Umbilical cord (tissue), 2 donors: ENCODE data around the gene SCYGR3. TPM values are rescaled to one million over a fixed set of nuclear protein-coding genes. Genes with fewer than 3 reads are reported as not detected.
A peak's percentile ranks its signal among the peaks of the same experiment; 100 is the strongest.
"Not testable (repeated sequence)": the region's sequence is repeated elsewhere in the genome, so short reads cannot be mapped to it uniquely, and the experiment has no call there.

Experiments
- DNase-seq: peaks from one replicate; pipeline ENCODE4 v3.0.0-alpha.2; 2015; ENCODE audit warnings: low spot score
- total RNA-seq: library from RNA; depleted of rRNA; stranded (reverse); fragments of >200 nt; gene quantifications from one replicate; pipeline ENCODE4 v1.2.3, GENCODE V29; 2014; ENCODE audit warnings: low replicate concordance; ENCODE audit not compliant: insufficient read depth

Gene SCYGR3
- total RNA-seq, 1 donor from 2014 or later = not detected

DNA sequence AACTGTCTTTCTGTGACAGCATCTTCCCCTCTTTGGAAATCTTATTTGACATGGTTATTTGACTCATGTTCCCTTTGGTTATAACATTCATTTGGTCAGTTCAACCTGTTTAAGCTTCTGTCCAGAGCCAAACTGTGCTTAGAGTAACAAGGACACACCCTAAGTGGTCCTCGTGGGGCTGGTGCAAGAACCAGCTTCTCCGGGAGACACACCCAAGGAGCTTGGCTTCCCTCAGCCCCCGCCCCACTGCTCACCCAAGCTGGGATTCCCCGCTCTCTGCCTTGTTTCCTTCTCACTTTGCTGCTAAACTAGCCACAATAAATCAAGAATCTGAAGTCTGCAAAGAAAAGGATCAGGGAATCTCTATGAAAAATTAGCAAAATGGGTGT lies 1.4 kb downstream of the SCYGR3 start:
- DNase-seq = no peak

DNA sequence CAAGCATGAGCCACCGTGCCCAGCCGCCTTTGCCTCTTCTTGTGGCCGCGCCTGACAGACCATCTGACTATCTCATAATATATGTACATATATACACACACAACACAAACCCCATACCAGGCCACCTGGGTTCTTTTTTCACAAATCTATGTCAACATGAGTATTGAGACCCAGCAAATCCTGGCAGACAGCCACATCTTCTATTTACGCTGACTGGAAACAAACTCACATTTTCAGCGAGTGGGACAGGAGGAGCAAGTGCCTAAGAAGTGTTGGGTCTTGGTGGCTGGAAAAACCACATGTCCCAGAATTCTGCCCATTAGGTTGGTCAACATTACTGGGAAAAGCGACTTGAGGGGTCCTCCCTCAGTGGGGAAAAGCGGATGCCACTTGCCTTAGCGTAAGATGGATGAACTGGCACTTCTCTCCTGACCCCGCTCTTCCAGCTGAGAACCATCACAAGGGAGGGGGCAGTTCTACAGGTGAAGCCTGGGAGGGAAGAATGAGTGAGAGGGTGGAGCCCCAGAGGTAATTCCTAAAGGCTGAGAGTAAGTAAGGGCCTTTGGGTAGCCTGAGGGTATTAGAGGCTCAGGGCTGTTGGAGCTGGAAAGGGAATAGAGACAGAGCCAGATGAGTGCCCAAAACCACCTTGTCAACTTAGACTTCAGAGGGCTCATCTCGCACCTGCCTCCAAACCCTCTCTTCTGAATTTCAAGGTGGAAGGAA lies 1.9 kb downstream of the SCYGR3 start:
- no peak for DNase-seq

DNA sequence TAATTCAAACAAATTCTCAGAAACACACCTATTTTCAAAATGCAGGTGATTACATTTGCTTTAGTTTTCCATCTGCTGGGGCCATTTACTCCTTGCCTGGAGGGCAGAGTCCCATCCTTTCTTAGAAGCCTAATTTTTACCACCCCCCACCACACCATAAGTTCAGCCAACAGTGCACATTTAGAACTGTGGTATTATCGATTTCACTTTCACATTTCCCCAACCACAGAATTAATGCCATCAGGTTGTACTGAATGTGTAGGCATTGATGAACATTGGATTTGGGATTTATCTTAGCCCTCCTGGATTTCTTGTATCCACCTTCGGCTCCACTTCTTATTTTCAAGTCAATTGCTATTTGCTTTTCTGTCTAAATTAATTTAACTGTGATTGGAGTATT lies 4.5 kb downstream of the SCYGR3 start:
- no peak for DNase-seq

DNA sequence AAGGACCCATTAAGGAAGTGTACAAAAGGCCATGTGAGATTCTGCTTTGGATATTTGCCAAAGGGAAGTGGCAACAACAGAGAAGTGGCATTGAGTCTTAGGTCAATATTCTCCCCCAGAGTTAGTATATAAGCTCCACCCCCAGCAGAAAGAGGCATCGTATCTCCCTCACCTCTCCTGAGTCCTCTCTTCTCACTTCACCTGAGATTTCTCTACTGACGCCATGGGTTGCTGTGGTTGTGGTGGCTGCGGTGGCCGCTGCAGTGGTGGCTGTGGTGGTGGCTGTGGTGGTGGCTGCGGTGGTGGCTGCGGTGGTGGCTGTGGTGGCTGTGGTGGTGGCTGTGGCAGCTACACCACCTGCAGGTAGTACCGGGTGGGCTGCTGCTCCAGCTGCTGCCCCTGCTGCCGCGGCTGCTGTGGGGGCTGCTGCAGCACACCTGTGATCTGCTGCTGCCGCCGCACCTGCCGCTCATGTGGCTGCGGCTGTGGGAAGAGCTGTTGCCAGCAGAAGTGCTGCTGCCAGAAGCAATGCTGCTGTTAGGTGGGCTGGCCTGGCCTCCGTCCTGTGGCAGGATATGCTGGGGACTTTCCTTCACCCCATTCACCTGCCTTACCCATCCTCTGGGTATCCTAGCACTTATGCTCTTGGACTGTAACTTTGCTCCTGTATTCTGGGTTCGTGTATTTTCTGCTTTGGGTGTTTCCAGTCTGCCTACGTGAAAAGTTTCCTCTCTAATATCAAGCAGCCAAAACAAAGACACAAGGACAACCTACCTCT lies 5.9 kb downstream of the SCYGR3 start:
- peak; percentile 23 for DNase-seq

DNA sequence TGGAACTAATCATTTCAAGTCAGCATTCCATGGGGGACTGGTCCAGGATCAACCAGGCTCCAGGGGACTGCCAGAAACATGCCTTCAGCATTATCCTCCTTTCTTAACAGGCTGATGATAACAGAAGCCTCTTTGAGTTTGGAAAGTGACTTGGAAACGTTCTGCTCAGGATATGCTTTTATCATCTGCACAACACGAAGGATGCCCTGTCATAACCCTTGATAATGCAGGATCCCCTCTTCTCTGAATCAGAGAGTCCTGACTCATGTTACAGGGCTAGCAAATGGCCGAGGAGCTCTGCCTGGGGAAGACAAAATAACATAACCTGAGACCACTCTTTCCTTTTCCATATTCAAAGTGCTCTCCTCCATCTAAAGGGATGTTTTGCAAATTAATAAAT lies 6.7 kb downstream of the SCYGR3 start:
- DNase-seq = peak; percentile 86

DNA sequence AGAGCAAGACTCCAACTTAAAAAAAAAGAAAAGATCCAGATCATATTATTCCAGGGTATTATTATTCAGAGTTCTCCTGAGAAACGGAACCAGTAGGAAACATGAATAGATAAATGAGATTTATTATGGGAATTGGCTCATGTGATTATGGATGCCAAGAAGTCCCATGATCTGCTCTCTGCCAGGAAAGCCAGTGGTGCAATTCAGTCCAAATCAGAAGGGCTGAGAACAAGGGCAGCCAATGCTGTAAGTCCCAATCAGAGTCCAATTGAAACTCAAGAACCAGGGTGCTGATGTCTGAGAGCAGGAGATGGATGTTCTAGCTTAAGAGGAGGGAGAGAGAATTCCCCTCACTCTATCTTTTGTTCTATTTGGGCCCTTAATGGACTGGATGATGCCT lies 8.2 kb downstream of the SCYGR3 start:
- DNase-seq = no peak

DNA sequence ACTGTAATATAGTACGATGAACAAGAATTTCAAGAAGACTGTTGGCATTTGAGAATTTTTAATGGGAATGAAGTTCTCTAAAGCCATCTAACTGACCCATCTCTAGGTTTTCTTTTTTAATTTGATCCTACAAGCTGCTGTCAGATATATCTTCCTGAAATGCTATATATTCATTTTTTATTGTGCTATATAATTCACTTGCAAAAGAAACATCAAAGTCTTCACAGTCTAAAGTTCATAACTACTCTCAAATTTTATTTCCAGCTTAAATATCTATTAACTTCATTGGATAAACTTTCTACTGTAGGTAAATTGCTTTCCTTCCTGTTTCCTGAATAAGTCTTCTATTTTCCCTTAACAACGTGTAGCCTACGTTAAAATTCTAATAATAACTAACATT lies 12.3 kb downstream of the SCYGR3 start:
- DNase-seq = no peak

DNA sequence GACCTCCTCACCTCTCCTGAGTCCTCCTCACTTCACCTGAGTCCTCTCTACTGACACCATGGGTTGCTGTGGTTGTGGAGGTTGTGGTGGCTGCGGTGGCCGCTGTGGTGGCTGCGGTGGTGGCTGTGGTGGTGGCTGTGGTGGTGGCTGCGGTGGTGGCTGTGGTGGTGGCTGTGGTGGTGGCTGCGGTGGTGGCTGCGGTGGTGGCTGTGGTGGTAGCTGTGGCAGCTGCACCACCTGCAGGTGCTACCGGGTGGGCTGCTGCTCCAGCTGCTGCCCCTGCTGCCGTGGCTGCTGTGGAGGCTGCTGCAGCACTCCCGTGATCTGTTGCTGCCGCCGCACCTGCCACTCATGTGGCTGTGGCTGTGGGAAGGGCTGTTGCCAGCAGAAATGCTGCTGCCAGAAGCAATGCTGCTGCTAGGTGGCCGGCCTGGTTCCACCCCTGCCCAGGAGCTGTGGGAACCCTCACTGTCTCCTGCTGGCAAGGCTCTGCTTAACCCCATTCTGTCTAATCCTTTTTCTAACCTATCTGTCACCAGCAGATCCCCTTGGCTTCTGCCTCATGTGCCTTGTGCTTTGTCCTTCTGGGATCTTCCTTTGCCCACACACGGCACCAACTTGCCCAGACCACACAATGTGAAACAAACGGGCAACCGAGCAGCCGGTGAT lies 15.7 kb downstream of the SCYGR3 start, which contains the start of gene SCYGR2:
SCYGR2 (plus strand) TSS at position 59 of the 669 bp plus-strand sequence; CDS start at position 59, 0 bp downstream.
- not testable (repeated sequence) for DNase-seq

DNA sequence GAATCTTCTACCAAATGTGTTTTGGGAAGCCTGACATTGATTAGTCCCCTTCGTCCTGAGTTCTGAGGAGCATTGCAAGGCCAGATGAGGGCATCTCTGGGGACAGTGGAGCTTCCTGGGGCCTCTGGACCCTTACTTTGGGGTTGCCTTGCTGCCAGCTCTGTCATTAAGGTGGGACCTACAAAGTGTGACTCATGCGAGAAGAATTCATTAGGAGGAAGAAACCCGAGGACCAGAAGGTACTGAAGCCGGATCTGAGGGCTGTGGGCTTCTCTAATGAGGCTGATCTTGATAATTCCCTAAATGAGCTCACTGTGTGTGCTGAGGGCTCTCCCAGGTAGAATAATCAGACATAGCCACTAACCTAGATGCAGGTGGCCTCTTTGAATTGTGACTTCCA lies 16.6 kb downstream of the SCYGR3 start:
- DNase-seq = no peak

DNA sequence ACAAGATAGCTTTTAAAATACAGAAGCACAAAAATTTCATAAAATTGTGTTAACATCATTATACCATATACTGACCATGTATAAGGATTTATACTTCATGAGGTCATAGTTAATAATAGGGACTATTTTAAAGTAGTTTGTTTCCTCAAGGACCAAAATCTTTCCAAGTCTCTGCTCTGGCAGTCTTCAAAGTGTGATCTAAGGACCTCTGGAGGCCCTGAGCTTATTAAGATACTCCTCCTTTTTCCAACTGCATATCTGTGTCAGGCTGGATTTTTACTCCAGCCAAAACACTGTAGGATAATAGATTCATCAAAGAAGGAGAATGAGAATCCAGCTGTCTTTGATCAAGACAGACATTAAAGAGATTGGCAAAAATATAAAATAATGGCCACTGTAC lies 17.6 kb downstream of the SCYGR3 start:
- peak; percentile 88 for DNase-seq

DNA sequence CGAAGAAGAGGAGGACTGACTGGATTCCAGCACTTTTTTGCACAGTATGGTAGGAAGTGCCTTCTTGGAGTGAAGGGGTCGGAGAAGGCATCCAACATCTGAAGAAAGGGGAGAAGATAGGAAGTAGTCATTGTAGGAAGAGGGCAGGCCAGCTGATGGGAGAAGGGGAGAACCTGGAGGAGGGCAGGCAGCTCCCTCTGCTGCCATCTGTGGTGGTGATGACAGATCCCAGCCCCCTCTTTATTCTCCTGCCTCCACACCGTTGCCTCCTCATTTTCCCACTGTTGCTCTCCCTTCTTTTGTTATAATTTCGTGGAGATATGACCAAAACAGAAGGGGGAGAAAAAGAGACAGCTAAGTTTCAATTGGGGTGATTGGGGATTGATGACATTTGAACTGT lies 18.8 kb downstream of the SCYGR3 start:
- no peak for DNase-seq

DNA sequence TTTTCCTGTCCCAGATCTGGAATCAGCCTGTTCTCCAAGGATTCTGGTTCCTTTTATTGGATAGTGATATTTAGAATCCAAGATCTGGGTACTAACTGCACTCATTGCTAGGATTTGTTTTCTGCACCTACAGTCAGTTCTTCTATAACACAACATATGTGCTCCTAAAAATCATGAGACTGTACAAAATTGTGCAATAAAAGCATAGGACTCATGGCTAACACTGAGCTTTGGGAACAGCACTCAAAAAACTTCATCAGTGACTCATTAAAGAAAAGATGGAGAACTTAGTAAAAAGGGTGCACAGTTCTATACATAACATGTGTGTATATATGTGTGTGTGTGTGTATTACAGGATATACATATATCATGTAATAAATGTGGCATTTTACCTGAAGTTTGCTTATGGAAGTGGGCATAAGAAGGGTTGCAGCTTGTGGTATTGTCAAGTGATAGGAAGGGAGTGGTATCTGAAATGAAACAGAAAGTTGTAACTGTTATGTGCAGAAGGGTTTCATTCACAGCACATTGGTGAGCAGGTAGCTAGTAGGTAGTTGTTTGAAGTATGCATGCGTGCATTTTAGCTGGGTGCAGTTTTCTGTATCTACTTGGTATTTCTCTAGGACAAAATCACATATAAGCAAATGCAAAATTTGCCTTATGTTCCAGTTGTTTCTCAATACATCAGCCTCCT lies 21.8 kb downstream of the SCYGR3 start:
- no peak for DNase-seq

DNA sequence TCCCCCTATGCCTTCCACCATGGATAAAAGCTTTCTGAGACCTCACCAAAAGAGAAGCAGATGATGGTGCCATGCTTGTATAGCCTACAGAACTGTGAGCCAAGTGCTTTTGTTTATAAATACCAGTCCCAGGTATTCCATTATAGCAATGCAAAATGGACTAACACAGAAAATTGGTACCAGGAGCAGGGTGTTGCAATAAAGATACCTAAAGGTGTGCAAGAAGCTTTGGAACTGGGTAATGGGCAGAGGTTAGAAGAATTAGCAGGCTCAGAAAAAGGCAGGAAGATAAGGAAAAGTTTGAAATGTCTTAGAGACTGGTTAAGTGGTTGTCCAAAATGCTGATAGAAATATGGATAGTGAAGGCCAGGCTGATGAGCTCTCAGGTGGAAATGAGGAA lies 32.3 kb downstream of the SCYGR3 start:
- no peak for DNase-seq

DNA sequence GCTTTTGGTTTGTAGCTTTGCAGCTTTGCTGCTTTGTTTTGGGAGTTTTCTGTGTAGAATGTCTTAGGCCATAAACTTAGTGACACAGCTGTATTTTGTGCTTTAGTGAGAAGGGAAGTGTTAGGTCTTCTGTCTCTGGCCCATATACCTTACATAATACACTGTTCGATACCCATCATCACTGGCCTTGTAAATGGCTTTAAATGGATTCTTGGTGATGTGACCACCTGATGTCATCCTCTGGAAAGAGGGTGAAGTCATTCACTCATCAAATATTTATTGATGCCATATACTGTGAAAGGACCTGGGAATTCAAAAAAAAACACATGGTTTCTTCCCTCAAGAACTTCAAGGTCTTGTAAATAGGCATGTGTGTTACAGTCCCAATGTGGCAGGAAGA lies 34.8 kb downstream of the SCYGR3 start:
- no peak for DNase-seq

DNA sequence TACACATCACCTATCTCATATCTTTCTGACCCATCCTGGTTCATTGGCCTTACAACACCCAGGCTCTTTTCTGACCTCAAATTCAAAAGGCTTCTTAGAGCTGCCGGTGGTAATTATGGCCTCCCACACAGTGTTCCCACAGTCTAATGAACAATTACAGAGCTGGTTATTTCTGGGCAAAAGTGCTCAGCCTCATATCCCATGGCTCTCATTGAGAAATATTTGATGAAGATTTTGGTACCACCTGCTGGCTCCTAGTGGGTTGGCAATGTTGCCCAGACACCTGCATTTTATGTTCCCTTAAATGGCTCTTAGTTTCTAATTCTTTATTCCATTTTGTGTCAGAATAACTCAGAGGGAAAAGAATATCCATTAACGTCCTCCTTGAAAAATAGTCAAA lies 36.0 kb downstream of the SCYGR3 start:
- DNase-seq = no peak

DNA sequence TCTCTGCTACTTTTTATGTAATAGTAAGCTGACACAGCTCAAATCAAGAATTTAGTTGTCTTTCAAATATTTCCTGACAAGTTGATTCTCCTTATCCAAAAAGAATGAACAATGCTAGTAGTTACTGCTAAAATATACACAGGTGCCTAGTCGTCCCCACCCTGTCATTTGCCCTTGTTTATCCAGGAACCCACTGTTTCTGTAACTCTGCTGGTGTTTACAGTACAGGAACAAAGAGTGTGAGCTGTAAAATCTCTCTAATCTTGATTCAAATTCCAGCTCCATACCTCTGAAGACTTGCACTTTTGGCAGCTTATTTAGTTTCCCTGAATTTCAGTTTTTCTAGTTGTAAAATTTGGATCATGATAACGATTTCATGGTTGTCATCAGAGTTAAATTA lies 37.1 kb downstream of the SCYGR3 start:
- no peak for DNase-seq

DNA sequence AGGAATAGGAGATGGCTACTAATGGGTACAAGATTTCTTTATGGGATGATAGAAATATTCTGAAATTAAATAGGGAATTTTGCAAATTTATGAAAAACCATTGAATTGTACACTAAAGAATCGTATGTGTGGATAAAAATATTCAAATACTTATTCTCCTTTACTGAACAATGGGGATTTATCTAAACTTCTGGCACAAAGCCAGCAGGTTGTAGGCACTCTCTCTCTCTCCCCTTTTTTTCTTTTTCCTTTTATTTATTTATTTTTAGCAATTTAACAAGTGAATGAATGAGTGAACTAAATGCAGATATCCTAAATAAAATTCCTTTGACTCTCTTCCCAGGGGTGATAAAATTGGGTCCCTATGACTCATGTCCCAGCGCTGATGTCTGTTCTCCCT lies 37.8 kb downstream of the SCYGR3 start:
- DNase-seq = no peak

DNA sequence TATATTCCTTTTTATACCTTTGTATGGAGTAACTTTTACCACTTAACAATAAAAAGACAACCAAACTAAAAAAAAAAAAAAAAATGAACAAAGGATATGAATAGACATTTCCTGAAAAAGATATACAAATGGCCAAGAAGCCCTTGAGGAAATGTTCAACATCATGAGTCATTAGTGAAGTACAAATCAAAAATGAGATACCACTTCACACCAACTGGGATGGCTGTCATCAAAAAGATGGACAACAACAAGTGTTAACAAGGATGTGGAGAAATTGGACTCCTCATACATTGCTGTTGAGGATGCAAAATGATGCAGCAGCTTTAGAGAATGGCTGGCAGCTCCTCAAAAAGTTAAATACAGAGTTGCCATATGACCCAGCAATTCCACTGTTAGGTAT lies 38.5 kb downstream of the SCYGR3 start:
- no peak for DNase-seq

DNA sequence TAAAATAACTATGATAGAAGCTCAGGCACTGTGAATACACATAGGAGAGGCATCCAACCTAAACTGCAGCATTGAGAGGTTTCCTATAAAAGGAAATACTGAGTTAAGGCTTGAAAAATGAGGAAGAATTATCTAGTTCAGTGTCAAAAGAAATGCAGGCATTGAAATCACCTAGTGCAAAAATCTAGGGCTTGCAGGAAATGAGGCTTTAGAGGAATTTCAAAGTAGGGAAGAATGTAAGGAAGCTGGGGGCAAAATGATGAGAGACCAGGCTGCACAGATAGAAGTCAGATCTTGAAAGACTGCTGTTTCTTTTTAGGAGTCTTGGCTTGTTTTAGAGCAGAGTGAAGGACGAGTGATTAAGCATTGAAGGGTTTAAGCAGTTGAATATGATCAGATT lies 44.0 kb downstream of the SCYGR3 start:
- peak; percentile 47 for DNase-seq

DNA sequence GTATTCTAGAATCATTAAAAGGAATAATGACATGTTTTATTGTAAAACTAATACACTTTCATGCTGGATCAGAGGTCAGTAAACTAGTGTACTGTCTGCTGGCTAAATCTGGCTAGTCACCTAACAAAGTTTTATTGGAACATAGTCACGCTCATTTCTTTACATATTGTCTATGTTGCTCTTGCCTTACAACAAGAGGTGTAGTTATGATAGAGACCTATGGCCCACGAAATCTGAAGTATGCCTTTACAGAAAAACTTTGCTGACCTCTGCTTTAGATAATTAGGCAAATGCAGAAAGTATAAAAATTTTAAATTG lies 45.8 kb downstream of the SCYGR3 start:
- no peak for DNase-seq

DNA sequence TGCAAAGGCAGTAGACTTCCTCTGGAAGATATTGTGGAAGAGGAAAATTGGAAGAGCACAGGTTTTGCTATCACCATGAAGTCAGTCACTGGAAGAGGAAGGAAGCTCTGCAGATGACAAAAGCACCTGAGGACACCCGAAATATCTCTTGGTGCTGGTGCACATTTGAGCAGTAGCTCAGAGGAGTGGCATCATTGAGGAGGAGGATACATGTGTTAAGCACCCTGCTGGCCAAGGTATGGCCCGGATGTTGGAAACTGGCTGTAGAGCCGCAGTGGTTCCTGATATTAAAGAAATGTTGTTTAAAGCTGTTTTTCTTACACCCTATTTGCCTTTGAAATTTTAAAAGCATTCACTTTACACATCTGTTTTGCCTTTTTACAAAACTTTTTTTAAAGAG lies 48.6 kb downstream of the SCYGR3 start:
- DNase-seq = no peak

DNA sequence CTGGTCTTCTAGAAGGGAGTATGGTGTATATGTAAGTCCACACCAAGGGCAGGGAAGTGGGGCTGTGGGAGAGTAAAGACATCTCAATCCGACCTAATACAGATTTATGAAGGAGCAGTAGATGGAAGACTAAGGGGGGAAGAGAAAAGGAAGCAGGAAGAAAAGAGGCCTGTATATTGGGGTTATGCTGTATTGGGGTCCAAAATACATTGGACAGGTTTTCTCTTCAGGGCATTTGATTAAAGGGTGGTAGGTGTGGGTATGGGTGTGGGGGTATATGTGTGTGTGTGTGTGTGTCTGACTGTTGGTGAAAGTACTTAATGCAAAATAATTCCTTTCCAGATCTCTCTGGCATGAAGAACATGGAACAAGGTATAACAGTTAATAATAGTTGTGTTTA lies 49.6 kb downstream of the SCYGR3 start:
- no peak for DNase-seq
